HepG2 (cell line): ENCODE data around the gene PMEPA1. TPM values are rescaled to one million over a fixed set of nuclear protein-coding genes. Genes with fewer than 3 reads are reported as not detected.
A peak's percentile ranks its signal among the peaks of the same experiment; 100 is the strongest.

Experiments
- CENPBD1 ChIP-seq: sonication (generic); formaldehyde crosslinking; IDR thresholded peaks from 2 replicates; pipeline ENCODE4 v1.8.0; 2022; ENCODE audit warnings: missing genetic modification reagents, low read depth, mild to moderate bottlenecking, borderline replicate concordance
- GABPA ChIP-seq, 2 experiments: IDR thresholded peaks; 2 replicates each; pipeline ENCODE4 v1.6.1; 2011 to 2016; ENCODE audit warnings: low read depth in 2 of 2, low read length in 1 of 2, missing biosample characterization in 1 of 2, missing genetic modification characterization in 1 of 2
- HES4 ChIP-seq: sonication (generic); formaldehyde crosslinking; IDR thresholded peaks from 2 replicates; pipeline ENCODE4 v1.9.0; 2021; ENCODE audit warnings: mild to moderate bottlenecking, missing genetic modification reagents, borderline replicate concordance
- NR3C1 ChIP-seq: sonication (generic); formaldehyde crosslinking; IDR thresholded peaks from 2 replicates; pipeline ENCODE4 v1.4.0; 2020; ENCODE audit warnings: missing genetic modification reagents
- TFDP2 ChIP-seq: sonication (generic); formaldehyde crosslinking; IDR thresholded peaks from 2 replicates; pipeline ENCODE4 v1.4.0; 2020; ENCODE audit warnings: missing genetic modification reagents
- THAP7 ChIP-seq: sonication (generic); formaldehyde crosslinking; IDR thresholded peaks from 2 replicates; pipeline ENCODE4 v1.8.1; 2023; ENCODE audit warnings: mild to moderate bottlenecking, missing genetic modification reagents
- YY1 ChIP-seq: IDR thresholded peaks from 2 replicates; pipeline ENCODE4 v1.6.1; 2011; ENCODE audit warnings: low read length, low read depth, moderate library complexity, mild to moderate bottlenecking; ENCODE audit not compliant: insufficient read depth, insufficient replicate concordance
- ZNF142 ChIP-seq: sonication (generic); formaldehyde crosslinking; IDR thresholded peaks from 2 replicates; pipeline ENCODE4 v1.4.0; 2020; ENCODE audit warnings: missing genetic modification reagents
- ZNF496 ChIP-seq: sonication (generic); formaldehyde crosslinking; IDR thresholded peaks from 2 replicates; pipeline ENCODE4 v1.8.1; 2023; ENCODE audit warnings: mild to moderate bottlenecking, moderate library complexity, missing genetic modification reagents; ENCODE audit not compliant: insufficient replicate concordance
- ZNF747 ChIP-seq: sonication (generic); formaldehyde crosslinking; IDR thresholded peaks from 2 replicates; pipeline ENCODE4 v1.8.1; 2023; ENCODE audit warnings: missing genetic modification reagents, mild to moderate bottlenecking, borderline replicate concordance
- ZNF768 ChIP-seq: sonication (generic); formaldehyde crosslinking; IDR thresholded peaks from 2 replicates; pipeline ENCODE4 v1.4.0; 2020; ENCODE audit warnings: missing genetic modification reagents
- polyA plus RNA-seq, 8 experiments: library from polyadenylated mRNA; depleted of rRNA in 3 of 8; stranded (reverse) in 7 of 8; unstranded in 1 of 8; fragments of >200 nt; fragmentation: Illumina TruSeq in 4 of 8; extraction: Trizol in 4 of 8; gene quantifications; 2 replicates each; pipeline versions ENCODE4 v1.2.1 to v1.2.3, GENCODE V29; 2011 to 2016; ENCODE audit warnings: low read depth in 4 of 8, missing spikeins in 1 of 8, mixed read lengths in 1 of 8; ENCODE audit not compliant: insufficient read depth in 1 of 8
- total RNA-seq, 5 experiments: library from RNA; depleted of rRNA; stranded (reverse); fragments of >200 nt; fragmentation: Illumina TruSeq; extraction: Trizol; gene quantifications; 2 replicates each; pipeline ENCODE4 v1.2.3, GENCODE V29; 2016; ENCODE audit warnings: low read depth in 1 of 5
- TF ChIP-seq, protein P1 (sequence below): sonication (generic); formaldehyde crosslinking; IDR thresholded peaks from 2 replicates; pipeline ENCODE4 v1.4.0; 2020; ENCODE audit warnings: missing genetic modification reagents
- TF ChIP-seq, protein P2 (sequence below): IDR thresholded peaks from 2 replicates; pipeline ENCODE4 v1.6.1; 2016

The PMEPA1 gene
- total and polyA plus RNA-seq, 2 of the 13 experiments (the other 11 are each of a cell fraction or from before 2014, with no cell fraction given), result not detected

DNA sequence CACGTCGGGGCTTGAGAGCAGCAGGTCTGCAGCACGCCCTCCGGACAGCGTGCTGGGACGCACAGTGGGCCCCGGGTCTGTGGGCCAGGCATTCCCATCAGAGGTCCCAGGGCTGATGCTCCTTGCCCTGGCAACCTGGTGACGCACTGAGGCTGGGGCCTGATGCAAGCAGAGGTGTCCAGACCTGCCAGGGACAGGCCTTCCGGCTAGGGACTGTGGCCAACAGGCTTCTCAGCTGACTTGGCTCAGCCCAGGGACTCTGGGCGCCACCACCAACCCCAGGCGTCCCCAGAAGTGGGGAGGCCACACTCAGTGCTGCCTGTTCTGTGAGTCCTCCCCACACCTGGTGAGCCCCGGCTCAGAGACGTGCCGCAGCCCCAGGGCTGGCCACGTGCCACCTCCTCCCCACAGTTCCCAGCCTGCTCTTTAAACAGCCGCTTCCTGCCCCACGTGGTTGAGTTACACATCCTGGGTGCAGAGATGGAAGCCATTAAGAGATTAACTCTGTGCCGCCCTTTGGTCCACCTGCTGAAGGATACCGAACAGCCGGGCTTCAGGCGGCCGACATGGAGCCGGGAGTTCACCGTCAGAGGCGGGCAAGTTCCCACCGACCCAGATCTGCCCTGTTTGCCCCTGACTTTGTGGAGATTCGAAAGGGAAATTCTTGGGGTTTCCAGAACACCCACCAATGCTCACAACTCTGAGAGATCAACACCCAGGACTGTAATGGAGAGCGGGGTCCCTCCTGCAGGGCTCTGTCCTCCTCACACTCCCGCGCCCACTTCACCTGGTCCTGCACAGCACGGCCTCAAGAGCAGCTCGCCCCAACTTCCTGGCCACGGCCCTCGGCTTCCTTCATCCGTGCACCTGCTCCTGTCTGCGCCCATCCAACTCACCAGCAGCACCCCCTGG is 52.0 kb downstream of the PMEPA1 start (continued):
- peak; percentile 41; the same call in 1 of the 2 replicates for TF ChIP-seq TFDP2
- no peak for TF ChIP-seq ZNF496 (CRISPR knock-in tag)
- TF ChIP-seq, protein P1, sequence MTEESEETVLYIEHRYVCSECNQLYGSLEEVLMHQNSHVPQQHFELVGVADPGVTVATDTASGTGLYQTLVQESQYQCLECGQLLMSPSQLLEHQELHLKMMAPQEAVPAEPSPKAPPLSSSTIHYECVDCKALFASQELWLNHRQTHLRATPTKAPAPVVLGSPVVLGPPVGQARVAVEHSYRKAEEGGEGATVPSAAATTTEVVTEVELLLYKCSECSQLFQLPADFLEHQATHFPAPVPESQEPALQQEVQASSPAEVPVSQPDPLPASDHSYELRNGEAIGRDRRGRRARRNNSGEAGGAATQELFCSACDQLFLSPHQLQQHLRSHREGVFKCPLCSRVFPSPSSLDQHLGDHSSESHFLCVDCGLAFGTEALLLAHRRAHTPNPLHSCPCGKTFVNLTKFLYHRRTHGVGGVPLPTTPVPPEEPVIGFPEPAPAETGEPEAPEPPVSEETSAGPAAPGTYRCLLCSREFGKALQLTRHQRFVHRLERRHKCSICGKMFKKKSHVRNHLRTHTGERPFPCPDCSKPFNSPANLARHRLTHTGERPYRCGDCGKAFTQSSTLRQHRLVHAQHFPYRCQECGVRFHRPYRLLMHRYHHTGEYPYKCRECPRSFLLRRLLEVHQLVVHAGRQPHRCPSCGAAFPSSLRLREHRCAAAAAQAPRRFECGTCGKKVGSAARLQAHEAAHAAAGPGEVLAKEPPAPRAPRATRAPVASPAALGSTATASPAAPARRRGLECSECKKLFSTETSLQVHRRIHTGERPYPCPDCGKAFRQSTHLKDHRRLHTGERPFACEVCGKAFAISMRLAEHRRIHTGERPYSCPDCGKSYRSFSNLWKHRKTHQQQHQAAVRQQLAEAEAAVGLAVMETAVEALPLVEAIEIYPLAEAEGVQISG, result no peak
- TF ChIP-seq ZNF747 (CRISPR knock-in tag), result no peak
- TF ChIP-seq CENPBD1, result no peak
- TF ChIP-seq NR3C1 (CRISPR knock-in tag), result no peak
- TF ChIP-seq HES4 (CRISPR knock-in tag), result peak; percentile 85; the same call in 1 of the 2 replicates
- peak; percentile 38; the same call in 1 of the 2 replicates for TF ChIP-seq THAP7 (CRISPR knock-in tag)
- TF ChIP-seq YY1, result peak; percentile 48
- no peak for TF ChIP-seq GABPA (IDR thresholded peaks at IDR 0.05; ENCODE audit: low read depth, low read length)
- TF ChIP-seq GABPA (CRISPR knock-in tag; IDR thresholded peaks at IDR 0.05; ENCODE audit: low read depth), result peak; percentile 56
- TF ChIP-seq ZNF768 (CRISPR knock-in tag), result 0 out of 2 replicates have a peak, but pooled peaks have one; percentile 16
- TF ChIP-seq ZNF142, result no peak
- TF ChIP-seq, protein P2, sequence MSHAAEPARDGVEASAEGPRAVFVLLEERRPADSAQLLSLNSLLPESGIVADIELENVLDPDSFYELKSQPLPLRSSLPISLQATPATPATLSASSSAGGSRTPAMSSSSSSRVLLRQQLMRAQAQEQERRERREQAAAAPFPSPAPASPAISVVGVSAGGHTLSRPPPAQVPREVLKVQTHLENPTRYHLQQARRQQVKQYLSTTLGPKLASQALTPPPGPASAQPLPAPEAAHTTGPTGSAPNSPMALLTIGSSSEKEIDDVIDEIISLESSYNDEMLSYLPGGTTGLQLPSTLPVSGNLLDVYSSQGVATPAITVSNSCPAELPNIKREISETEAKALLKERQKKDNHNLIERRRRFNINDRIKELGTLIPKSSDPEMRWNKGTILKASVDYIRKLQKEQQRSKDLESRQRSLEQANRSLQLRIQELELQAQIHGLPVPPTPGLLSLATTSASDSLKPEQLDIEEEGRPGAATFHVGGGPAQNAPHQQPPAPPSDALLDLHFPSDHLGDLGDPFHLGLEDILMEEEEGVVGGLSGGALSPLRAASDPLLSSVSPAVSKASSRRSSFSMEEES (CRISPR knock-in tag), result peak; percentile 47; the same call in 1 of the 2 replicates
